ENCODE data around the gene KCNJ1. TPM values are rescaled to one million over a fixed set of nuclear protein-coding genes. Genes with fewer than 3 reads are reported as not detected.

KCNJ1 gene
- total and polyA plus RNA-seq, 8 donors, result 0.03 to 0.28 (median 0.08) TPM; not detected in 3

GRCh38 chr11:128807909-128808308 lies 59.2 kb downstream of the KCNJ1 start:
- no peak overlapping the region for H3K4me3 ChIP-seq
- no peak overlapping the region for H3K27ac ChIP-seq
- H3K27me3 ChIP-seq, result peaks cover 0 to 4% (median 0%) of the 10 kb centered on the region in 4 donors
- ATAC-seq (no peak), DNase-seq (no peak), FAIRE-seq (no peak)
- no peaks in the 10 kb centered on the region for H3K36me3 ChIP-seq
- intact Hi-C loops (cut with DNase I), result no loop called here
- no peaks in the 10 kb centered on the region for H3K9me3 ChIP-seq
- TF ChIP-seq, protein P1, sequence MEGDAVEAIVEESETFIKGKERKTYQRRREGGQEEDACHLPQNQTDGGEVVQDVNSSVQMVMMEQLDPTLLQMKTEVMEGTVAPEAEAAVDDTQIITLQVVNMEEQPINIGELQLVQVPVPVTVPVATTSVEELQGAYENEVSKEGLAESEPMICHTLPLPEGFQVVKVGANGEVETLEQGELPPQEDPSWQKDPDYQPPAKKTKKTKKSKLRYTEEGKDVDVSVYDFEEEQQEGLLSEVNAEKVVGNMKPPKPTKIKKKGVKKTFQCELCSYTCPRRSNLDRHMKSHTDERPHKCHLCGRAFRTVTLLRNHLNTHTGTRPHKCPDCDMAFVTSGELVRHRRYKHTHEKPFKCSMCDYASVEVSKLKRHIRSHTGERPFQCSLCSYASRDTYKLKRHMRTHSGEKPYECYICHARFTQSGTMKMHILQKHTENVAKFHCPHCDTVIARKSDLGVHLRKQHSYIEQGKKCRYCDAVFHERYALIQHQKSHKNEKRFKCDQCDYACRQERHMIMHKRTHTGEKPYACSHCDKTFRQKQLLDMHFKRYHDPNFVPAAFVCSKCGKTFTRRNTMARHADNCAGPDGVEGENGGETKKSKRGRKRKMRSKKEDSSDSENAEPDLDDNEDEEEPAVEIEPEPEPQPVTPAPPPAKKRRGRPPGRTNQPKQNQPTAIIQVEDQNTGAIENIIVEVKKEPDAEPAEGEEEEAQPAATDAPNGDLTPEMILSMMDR (IDR thresholded peaks at IDR 0.05), result no peak
- H3K4me1 ChIP-seq, result no peaks in the 10 kb centered on the region

DNA sequence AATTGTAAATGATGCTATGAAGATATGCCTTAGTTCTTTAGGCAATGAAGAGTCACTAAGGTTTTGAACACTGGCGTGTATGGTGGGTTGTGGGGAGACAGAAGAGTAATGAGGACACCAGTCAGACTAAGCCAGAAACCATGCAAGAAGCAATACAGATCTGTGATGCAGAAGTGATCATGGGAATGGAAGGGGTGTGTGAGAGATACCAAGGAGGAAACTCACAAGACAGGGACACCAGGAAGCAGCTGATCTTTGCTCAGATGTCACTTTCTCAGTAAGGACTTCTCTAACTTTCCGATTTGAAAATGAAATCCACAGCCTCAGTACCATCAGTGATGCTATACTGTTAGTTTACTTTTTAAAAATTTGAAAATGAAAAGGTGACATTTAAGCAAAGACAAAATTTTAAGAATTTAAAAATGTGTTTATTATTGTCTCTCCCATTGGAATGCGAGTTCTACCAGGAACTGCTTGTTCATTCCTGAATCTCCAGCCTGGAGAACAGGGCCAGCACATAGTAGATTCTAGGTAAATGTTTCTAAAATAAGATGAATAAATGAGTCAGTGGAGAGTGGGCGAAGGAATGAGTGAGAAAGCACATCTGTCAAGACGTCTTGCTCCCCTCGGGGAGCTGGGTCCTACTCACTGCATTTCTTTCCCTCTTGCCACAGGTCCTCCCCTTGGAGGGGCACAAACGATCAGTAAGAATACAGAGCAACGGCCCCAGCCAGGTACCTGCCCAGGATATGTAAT lies 60.4 kb downstream of the KCNJ1 start:
- Histone ChIP-seq H3K27ac (no peak overlapping the region), H3K4me3 (no peak overlapping the region), H3K27me3 (no peaks in the 10 kb centered on the region), H3K9me3 (no peaks in the 10 kb centered on the region), H3K4me1 (no peaks in the 10 kb centered on the region), H3K36me3 (no peaks in the 10 kb centered on the region)
- no peak for FAIRE-seq
- DNase-seq, result no peak
- ATAC-seq, result no peak
- 76 to 81% methylated on average over 8 of the region's 8 CpGs for WGBS, 2 donors
- intact Hi-C loops (cut with DNase I), result no loop called here
- TF ChIP-seq, protein P1 (IDR thresholded peaks at IDR 0.05), result no peak

DNA sequence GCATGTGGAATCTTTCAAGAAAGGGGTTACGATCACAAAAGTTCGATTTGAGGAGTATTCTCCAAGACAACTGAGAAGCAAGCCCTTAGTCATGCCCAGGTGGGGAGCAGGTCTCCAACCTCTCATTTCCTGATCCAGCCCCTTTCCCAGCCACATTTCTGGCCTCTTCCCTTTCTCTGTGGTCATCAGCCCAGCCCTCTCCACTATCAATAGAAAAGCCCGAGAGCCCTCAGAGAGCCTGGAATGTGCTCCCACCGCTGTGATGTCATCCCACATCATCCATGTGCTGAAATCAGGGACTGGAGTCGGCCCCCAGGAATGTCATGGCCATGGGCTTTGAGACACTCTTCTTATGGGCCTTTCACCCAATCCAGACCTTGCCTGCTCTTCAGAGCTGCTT lies 62.6 kb downstream of the KCNJ1 start:
- FAIRE-seq, result no peak
- 78 to 79% methylated on average over 5 of the region's 5 CpGs for WGBS, 2 donors
- H3K27ac ChIP-seq, result no peak overlapping the region
- TF ChIP-seq, protein P1 (IDR thresholded peaks at IDR 0.05), result no peak
- intact Hi-C loops (cut with DNase I), result no loop called here
- H3K4me3 ChIP-seq, result no peak overlapping the region
- H3K27me3 ChIP-seq, result no peaks in the 10 kb centered on the region
- H3K4me1 ChIP-seq, result no peaks in the 10 kb centered on the region
- DNase-seq, result no peak
- no peak for ATAC-seq
- no peaks in the 10 kb centered on the region for H3K9me3 ChIP-seq
- no peaks in the 10 kb centered on the region for H3K36me3 ChIP-seq

DNA sequence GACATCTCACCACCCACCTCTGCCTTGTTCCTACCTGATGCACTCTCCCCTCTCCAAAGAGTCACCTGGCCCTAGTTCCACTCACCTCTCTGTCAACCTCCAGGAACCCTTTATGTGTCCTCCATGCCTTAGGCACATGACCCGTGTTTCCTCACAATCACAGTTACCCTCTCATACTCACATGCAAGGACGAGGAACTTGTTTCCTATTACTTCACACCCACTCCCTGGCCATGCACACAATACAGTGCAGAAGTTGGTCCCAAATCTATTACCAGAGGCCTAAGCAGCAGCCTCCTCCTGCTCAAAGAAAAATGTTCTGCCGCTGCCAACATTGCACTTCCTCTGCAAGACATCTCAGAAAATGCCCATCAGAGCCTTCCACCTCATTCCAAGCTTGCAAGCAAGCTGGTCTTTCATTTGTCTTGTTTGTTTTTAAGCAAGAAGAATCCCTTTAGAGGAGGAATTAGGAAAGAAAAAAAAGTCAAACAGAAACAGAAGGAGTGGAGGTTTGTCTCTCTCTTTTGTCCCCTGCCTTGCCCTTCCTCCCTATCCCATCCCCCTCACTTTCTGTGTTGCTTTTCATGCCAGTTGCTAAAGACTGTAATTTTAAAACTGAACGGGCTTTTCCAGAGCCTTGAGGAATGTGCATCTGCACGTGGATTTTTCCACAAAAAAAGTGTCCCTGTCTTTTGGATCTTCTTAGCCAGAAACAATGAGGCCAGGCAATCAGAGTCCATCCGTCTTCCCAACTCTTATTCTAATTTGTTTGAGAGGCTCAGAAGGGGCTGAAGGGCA lies 63.4 kb downstream of the KCNJ1 start:
- intact Hi-C loops (cut with DNase I), result no loop called here
- H3K9me3 ChIP-seq, result no peaks in the 10 kb centered on the region
- no peak for FAIRE-seq

More for the DNA sequence above, 63.4 kb downstream of the KCNJ1 start:
- peak in 1 of 4 donors; percentile 24 for ATAC-seq
- Histone ChIP-seq H3K4me1 (no peaks in the 10 kb centered on the region), H3K27me3 (no peaks in the 10 kb centered on the region), H3K4me3 (no peak overlapping the region), H3K36me3 (no peaks in the 10 kb centered on the region), H3K27ac (no peak overlapping the region)
- no peak for DNase-seq
- TF ChIP-seq, protein P1 (IDR thresholded peaks at IDR 0.05), result no peak
- 78 to 82% methylated on average over 6 of the region's 6 CpGs for WGBS, 2 donors
